GM12891 (cell line): ENCODE results near the gene SAP130. TPM values are rescaled to one million over a fixed set of nuclear protein-coding genes. Genes with fewer than 3 reads are reported as not detected.

Source experiments
- DNase-seq: peaks from one replicate; pipeline ENCODE4 v3.0.0; 2011; ENCODE audit warnings: low spot score; ENCODE audit not compliant: insufficient read length
- FAIRE-seq: peaks from 2 replicates; lab custom pipeline; 2011; peaks lifted over from hg19 to GRCh38; lab: Jason Lieb, UNC
- PAX5 ChIP-seq: IDR thresholded peaks from 2 replicates; pipeline ENCODE4 v1.6.1; 2011; ENCODE audit warnings: low read length, moderate library complexity, mild to moderate bottlenecking; ENCODE audit not compliant: insufficient read depth, severe bottlenecking
- POLR2A ChIP-seq: IDR thresholded peaks from 2 replicates; pipeline ENCODE4 v1.6.1; 2011; ENCODE audit warnings: low read depth, low read length, control low read depth
- POLR2AphosphoS5 ChIP-seq: IDR thresholded peaks from 2 replicates; pipeline ENCODE4 v1.6.1; 2011; ENCODE audit warnings: low read depth, low read length, control low read depth
- POU2F2 ChIP-seq: IDR thresholded peaks from 2 replicates; pipeline ENCODE4 v1.6.1; 2011; ENCODE audit warnings: low read depth, mild to moderate bottlenecking, control low read depth, low read length, moderate library complexity
- SPI1 ChIP-seq: IDR thresholded peaks from 2 replicates; pipeline ENCODE4 v1.6.1; 2011; ENCODE audit warnings: low read depth, low read length, control low read depth
- TAF1 ChIP-seq: IDR thresholded peaks from 2 replicates; pipeline ENCODE4 v1.6.1; 2011; ENCODE audit warnings: low read depth, low read length, control low read depth
- polyA plus RNA-seq: library from polyadenylated mRNA; unstranded; fragments of >200 nt; gene quantifications from one replicate; pipeline ENCODE4 v1.2.1, GENCODE V29; 2012; ENCODE audit warnings: low read depth, missing spikeins, inconsistent platforms; ENCODE audit not compliant: missing spikeins

The SAP130 gene
- polyA plus RNA-seq, result 10.6 TPM

- TF ChIP-seq TAF1 (no peak), POLR2AphosphoS5 (no peak), POU2F2 (no peak), PAX5 (no peak), SPI1 (no peak), POLR2A (no peak)
- FAIRE-seq (peak; percentile 98), DNase-seq (peak; percentile 96)
Observed at GRCh38 chr2:128027801-128028667, at the start of gene SAP130. TSS of gene SAP130 (minus strand) at chr2:128028059. CDS start at chr2:128026292, 1,767 bp downstream.

- DNase-seq (no peak), FAIRE-seq (no peak)
- no peak for TF ChIP-seq POLR2A
- TF ChIP-seq SPI1, result no peak
- TF ChIP-seq POLR2AphosphoS5, result no peak
Observed at GRCh38 chr2:128076461-128077106, 48.7 kb upstream of the SAP130 start.

GRCh38 chr2:128073278-128073677 lies 45.4 kb upstream of the SAP130 start:
- no peak for FAIRE-seq
- no peak for DNase-seq
- TF ChIP-seq POU2F2 (no peak), POLR2AphosphoS5 (no peak), SPI1 (no peak), PAX5 (no peak), POLR2A (no peak), TAF1 (no peak)

GRCh38 chr2:128069769-128070168 lies 41.9 kb upstream of the SAP130 start:
- FAIRE-seq (no peak), DNase-seq (no peak)
- TF ChIP-seq PAX5 (no peak), TAF1 (no peak), POLR2AphosphoS5 (no peak), POLR2A (no peak), POU2F2 (no peak), SPI1 (no peak)

- DNase-seq (no peak), FAIRE-seq (no peak)
- TF ChIP-seq POLR2A, result no peak
- no peak for TF ChIP-seq POU2F2
- TF ChIP-seq TAF1, result no peak
- no peak for TF ChIP-seq POLR2AphosphoS5
- no peak for TF ChIP-seq SPI1
- no peak for TF ChIP-seq PAX5
Observed at GRCh38 chr2:128064353-128064752, 36.5 kb upstream of the SAP130 start.

- TF ChIP-seq PAX5 (no peak), POLR2AphosphoS5 (no peak), TAF1 (no peak), POLR2A (no peak), SPI1 (no peak), POU2F2 (no peak)
- FAIRE-seq (no peak), DNase-seq (no peak)
Observed at GRCh38 chr2:128062571-128062970, 34.7 kb upstream of the SAP130 start.

- FAIRE-seq (no peak), DNase-seq (no peak)
- TF ChIP-seq SPI1 (no peak), POLR2AphosphoS5 (no peak), TAF1 (no peak), POU2F2 (no peak), POLR2A (no peak), PAX5 (no peak)
Observed at GRCh38 chr2:128058114-128058513, 30.3 kb upstream of the SAP130 start.

- no peak for TF ChIP-seq PAX5
- TF ChIP-seq SPI1, result no peak
- no peak for TF ChIP-seq POU2F2
- TF ChIP-seq TAF1, result no peak
- no peak for TF ChIP-seq POLR2A
- no peak for TF ChIP-seq POLR2AphosphoS5
- FAIRE-seq, result no peak
- no peak for DNase-seq
Observed at GRCh38 chr2:128057334-128057733, 29.5 kb upstream of the SAP130 start.
